PFSK-1 (cell line): ENCODE data around the gene SHOX.

Experiments used
- POLR2AphosphoS5 ChIP-seq: IDR thresholded peaks from 2 replicates; pipeline ENCODE4 v1.6.1; 2012; ENCODE audit warnings: low read depth, mild to moderate bottlenecking, control low read depth, low read length, moderate library complexity
- TAF1 ChIP-seq: IDR thresholded peaks from 2 replicates; pipeline ENCODE4 v1.6.1; 2012; ENCODE audit warnings: low read length, control low read depth, borderline replicate concordance; ENCODE audit not compliant: insufficient read depth
- TF ChIP-seq, protein P1 (sequence below), 2 experiments: IDR thresholded peaks; 2 replicates each; pipeline versions ENCODE4 v1.6.1 to v1.8.0; 2011 to 2012; ENCODE audit warnings: low read depth in 2 of 2, low read length in 2 of 2, control low read depth in 1 of 2, inconsistent platforms in 1 of 2, mild to moderate bottlenecking in 1 of 2, moderate library complexity in 1 of 2; ENCODE audit not compliant: insufficient read depth in 1 of 2

- TF ChIP-seq, protein P1, sequence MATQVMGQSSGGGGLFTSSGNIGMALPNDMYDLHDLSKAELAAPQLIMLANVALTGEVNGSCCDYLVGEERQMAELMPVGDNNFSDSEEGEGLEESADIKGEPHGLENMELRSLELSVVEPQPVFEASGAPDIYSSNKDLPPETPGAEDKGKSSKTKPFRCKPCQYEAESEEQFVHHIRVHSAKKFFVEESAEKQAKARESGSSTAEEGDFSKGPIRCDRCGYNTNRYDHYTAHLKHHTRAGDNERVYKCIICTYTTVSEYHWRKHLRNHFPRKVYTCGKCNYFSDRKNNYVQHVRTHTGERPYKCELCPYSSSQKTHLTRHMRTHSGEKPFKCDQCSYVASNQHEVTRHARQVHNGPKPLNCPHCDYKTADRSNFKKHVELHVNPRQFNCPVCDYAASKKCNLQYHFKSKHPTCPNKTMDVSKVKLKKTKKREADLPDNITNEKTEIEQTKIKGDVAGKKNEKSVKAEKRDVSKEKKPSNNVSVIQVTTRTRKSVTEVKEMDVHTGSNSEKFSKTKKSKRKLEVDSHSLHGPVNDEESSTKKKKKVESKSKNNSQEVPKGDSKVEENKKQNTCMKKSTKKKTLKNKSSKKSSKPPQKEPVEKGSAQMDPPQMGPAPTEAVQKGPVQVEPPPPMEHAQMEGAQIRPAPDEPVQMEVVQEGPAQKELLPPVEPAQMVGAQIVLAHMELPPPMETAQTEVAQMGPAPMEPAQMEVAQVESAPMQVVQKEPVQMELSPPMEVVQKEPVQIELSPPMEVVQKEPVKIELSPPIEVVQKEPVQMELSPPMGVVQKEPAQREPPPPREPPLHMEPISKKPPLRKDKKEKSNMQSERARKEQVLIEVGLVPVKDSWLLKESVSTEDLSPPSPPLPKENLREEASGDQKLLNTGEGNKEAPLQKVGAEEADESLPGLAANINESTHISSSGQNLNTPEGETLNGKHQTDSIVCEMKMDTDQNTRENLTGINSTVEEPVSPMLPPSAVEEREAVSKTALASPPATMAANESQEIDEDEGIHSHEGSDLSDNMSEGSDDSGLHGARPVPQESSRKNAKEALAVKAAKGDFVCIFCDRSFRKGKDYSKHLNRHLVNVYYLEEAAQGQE (IDR thresholded peaks at IDR 0.05; ENCODE audit: insufficient read depth in 1 of 2, low read depth in 2 of 2, low read length in 2 of 2): no peak
- TF ChIP-seq TAF1: no peak
- TF ChIP-seq POLR2AphosphoS5: no peak
Observed at GRCh38 chrX:630612-631496, at the start of gene SHOX.
